Measurements from ENCODE around the gene DDAH1.

DNA sequence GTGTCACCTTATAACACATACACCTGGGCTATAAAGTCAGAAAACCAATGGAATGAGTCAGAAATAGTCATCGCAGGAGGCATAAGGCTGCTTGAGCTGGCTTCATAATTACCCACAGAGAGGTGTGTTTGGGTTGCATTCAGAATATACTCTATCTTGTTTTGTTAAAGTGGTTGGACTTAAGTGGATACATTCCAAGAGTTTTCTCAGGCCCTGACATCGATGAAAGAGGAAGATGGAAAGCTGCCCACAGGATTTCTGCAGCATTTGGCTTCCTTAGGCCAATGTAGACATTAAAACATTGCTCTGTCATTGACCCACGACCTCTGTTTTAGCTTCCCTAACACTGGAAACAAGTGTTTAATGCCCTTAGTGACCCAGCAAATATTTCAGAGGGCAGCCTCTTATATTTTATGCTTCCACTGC, 169.9 kb downstream of the DDAH1 start:
- TF ChIP-seq, protein P1, sequence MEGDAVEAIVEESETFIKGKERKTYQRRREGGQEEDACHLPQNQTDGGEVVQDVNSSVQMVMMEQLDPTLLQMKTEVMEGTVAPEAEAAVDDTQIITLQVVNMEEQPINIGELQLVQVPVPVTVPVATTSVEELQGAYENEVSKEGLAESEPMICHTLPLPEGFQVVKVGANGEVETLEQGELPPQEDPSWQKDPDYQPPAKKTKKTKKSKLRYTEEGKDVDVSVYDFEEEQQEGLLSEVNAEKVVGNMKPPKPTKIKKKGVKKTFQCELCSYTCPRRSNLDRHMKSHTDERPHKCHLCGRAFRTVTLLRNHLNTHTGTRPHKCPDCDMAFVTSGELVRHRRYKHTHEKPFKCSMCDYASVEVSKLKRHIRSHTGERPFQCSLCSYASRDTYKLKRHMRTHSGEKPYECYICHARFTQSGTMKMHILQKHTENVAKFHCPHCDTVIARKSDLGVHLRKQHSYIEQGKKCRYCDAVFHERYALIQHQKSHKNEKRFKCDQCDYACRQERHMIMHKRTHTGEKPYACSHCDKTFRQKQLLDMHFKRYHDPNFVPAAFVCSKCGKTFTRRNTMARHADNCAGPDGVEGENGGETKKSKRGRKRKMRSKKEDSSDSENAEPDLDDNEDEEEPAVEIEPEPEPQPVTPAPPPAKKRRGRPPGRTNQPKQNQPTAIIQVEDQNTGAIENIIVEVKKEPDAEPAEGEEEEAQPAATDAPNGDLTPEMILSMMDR (conservative IDR thresholded peaks at IDR 0.05; ENCODE audit: low read length), result no peak
- TF ChIP-seq EZH2phosphoT487 (IDR thresholded peaks at IDR 0.05; ENCODE audit: borderline replicate concordance), result no peak
